GM21423 (cell line): ENCODE results near the gene C4orf50.

Experiments used
- ATAC-seq: cut with Tn5 transposase; IDR thresholded peaks from one replicate; pipeline ENCODE4 v1.9.1; 2021; ENCODE audit warnings: mild to moderate bottlenecking, moderate library complexity; ENCODE audit not compliant: unreplicated experiment

The C4orf50 gene

GRCh38 chr4:5927116-5927515, 91.1 kb downstream of the C4orf50 start:
- no peak for ATAC-seq

- no peak for ATAC-seq
These were observed 91.6 kb downstream of the C4orf50 start for GRCh38 chr4:5926598-5926997.

- no peak for ATAC-seq
These were observed 92.6 kb downstream of the C4orf50 start for GRCh38 chr4:5925419-5926200.

- ATAC-seq, result no peak
These were observed 93.6 kb downstream of the C4orf50 start for GRCh38 chr4:5924461-5925125.

- no peak for ATAC-seq
These were observed 94.9 kb downstream of the C4orf50 start for GRCh38 chr4:5923376-5923775.

GRCh38 chr4:5922556-5922955, 95.7 kb downstream of the C4orf50 start:
- ATAC-seq, result no peak

- no peak for ATAC-seq
These were observed 96.2 kb downstream of the C4orf50 start for GRCh38 chr4:5921981-5922380.

GRCh38 chr4:5921101-5921980, 96.9 kb downstream of the C4orf50 start:
- ATAC-seq, result no peak

- ATAC-seq, result no peak
These were observed 98.7 kb downstream of the C4orf50 start for GRCh38 chr4:5919571-5919970.

- no peak for ATAC-seq
These were observed 99.2 kb downstream of the C4orf50 start for GRCh38 chr4:5919044-5919443.

- no peak for ATAC-seq
These were observed 99.8 kb downstream of the C4orf50 start for GRCh38 chr4:5918331-5918985.

GRCh38 chr4:5917672-5918071, 100.6 kb downstream of the C4orf50 start:
- ATAC-seq, result no peak

GRCh38 chr4:5916229-5916628, 102.0 kb downstream of the C4orf50 start:
- no peak for ATAC-seq

- ATAC-seq, result no peak
These were observed 104.8 kb downstream of the C4orf50 start for GRCh38 chr4:5913454-5913853.

- ATAC-seq, result no peak
These were observed 105.6 kb downstream of the C4orf50 start for GRCh38 chr4:5912614-5913019.

GRCh38 chr4:5908876-5909427, 109.3 kb downstream of the C4orf50 start:
- no peak for ATAC-seq

- no peak for ATAC-seq
These were observed 112.0 kb downstream of the C4orf50 start for GRCh38 chr4:5906191-5906590.

GRCh38 chr4:5905714-5906113, 112.5 kb downstream of the C4orf50 start:
- no peak for ATAC-seq

- no peak for ATAC-seq
These were observed 117.4 kb downstream of the C4orf50 start for GRCh38 chr4:5900844-5901243.

- no peak for ATAC-seq
These were observed 118.3 kb downstream of the C4orf50 start for GRCh38 chr4:5899881-5900280.

GRCh38 chr4:5899396-5899795, 118.8 kb downstream of the C4orf50 start:
- no peak for ATAC-seq
